Activated CD4-positive, alpha-beta T cell treated with anti-CD3 and anti-CD28 coated beads, Interleukin-2, amount 50 U/mL, for 16 hours (primary cell): ENCODE results near the gene SLCO4A1.

ENCODE experiments used
- DNase-seq: peaks from one replicate; pipeline ENCODE4 v3.0.0-alpha.2; 2020

SLCO4A1 gene

DNA sequence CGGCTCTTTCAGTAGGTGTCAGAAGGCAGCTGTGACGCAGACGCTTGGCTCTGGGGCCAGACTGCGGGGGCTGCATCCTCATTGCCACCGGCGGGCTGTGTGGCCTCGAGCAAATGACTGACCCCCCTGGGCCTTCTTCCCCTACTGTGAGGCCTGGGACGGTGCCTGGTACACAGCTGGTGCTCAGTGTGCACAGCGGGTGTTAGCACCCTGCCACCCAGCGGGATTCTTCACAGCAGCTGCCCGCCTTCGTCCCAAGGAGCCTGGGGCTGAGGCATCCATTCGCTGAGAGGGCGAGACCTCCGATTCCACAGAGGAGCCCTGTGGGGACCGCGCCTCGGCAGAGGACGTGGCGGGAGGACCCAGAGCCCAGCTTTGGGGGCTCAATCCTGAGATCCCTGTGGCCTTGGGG lies 10.6 kb downstream of the SLCO4A1 start:
- no peak for DNase-seq

DNA sequence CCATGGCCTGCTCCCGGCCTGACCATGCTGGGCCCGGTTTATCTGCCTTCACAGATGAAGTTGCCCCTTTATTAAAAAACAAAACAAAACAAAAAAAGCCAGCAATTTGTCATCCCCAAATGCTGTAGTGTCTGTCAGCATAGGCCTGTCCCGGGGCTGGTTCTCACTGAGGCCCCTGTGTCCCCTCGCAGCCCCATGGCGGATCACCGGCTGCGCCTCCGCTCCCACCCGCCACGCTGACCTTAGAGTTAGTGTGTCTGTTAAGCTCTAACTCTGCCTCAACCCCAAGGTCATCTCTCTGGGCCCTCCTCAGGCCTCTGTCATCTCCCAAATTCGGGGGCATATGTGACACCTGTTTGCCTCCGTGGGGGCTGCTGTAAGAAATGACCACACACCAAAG lies 11.1 kb downstream of the SLCO4A1 start:
- DNase-seq: no peak

DNA sequence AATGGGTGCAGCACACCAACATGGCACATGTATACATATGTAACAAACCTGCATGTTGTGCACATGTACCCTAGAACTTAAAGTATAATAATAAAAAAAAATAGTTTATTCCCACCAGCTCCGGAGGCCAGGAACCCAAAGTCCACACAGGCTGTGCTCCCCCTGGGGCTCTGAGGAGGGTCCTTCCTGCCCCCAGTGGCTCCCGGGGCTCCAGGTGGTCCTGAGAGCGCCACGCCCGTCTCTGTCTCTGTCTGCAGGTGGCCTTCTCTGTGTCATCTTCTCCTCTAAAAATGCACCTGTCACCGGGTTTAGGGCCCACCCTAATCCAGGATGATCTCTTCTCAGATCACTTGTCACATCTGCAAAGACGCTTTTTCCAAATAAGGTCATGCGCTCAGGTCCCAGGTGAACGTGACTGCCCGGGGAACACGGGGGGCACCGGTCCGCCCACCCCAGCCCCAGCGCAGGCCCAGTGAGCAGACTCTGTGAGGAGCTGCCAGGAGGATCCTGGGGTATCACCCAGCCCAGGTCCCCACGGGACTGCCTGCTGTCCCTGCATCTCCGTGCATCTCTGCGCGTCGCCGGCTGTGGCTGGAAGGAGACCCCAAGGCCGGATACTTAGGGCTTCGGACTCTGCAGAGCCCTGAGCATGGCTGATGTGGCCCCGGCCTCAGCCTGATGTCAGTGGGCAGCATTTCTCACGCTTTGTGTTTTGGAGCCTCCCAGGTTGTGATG lies 11.8 kb downstream of the SLCO4A1 start:
- no peak for DNase-seq

DNA sequence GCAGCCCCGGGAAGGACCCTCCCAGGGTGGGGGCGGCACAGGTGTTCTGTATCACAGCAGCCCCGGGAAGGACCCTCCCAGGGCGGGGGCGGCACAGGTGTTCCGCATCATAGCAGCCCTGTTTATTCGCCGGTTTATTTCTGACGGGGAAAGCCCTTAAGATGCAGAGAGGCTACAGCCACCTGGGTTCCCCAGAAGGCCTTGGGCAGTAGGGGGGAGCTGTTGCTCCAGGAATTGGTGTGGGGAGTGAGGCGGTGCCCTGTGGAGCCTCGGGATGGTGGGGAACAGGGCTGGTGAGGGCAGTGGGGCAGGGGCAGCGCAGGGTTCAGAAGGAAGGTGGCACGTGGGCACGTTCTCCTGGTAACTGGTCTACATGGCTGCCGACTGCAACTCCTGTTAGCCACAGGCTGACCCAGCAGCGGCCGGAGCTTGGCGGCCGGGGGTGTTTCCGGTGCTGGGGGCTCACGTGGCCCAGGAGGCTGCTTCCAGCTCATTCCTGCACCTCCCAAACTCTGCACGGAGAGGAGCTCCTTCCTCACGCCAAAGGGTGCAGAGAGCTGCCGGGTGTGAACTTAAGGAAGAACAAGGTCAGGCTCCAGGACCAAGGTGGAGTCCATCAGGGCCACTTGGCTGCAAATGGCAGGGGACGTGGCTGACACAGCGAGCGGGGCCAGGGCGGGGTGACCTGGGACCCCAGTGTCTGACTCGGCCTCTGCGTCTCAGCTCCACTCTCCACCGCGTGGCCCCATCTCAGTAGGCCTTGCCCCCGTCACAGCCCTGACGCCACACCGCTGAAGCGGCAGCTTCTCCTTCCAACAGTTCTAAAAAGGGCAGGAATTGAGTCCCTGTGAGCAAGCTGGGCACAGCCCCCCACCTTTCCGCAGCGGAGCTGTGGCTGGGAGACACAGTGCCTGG lies 13.2 kb downstream of the SLCO4A1 start:
- no peak for DNase-seq

DNA sequence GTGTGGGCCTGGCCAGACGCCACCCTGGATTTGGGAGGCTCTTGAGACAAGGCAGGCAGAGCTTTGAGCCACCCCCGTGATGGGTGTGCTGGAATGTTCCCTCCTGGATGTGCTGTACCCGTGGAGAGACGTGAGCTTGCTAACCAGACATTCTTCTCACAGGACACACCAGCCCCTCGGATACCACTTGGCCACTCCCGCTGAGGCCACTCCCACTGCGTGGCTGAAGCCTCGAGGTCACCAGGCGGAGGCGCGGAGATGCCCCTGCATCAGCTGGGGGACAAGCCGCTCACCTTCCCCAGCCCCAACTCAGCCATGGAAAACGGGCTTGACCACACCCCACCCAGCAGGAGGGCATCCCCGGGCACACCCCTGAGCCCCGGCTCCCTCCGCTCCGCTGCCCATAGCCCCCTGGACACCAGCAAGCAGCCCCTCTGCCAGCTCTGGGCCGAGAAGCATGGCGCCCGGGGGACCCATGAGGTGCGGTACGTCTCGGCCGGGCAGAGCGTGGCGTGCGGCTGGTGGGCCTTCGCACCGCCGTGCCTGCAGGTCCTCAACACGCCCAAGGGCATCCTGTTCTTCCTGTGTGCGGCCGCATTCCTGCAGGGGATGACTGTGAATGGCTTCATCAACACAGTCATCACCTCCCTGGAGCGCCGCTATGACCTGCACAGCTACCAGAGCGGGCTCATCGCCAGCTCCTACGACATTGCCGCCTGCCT lies 14.1 kb downstream of the SLCO4A1 start:
- no peak for DNase-seq

DNA sequence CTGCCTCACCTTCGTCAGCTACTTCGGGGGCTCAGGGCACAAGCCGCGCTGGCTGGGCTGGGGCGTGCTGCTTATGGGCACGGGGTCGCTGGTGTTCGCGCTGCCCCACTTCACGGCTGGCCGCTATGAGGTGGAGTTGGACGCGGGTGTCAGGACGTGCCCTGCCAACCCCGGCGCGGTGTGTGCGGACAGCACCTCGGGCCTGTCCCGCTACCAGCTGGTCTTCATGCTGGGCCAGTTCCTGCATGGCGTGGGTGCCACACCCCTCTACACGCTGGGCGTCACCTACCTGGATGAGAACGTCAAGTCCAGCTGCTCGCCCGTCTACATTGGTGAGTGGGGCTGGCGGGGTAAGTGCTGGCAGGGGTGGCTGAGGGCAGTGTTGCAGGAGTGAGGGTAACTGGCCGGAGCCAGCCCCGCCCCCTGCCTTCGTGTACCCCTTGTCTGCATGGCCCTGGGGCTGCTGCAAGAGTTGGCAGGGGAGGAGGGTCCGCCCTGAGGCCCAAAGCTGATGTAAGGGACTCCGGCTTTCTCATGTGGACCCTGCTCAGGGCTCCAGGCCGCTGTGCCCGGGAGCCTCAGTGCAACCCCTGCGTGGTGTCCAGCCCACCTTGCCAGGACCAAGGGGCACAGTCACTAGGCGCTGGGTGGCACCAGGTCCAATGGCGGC lies 14.8 kb downstream of the SLCO4A1 start:
- no peak for DNase-seq

DNA sequence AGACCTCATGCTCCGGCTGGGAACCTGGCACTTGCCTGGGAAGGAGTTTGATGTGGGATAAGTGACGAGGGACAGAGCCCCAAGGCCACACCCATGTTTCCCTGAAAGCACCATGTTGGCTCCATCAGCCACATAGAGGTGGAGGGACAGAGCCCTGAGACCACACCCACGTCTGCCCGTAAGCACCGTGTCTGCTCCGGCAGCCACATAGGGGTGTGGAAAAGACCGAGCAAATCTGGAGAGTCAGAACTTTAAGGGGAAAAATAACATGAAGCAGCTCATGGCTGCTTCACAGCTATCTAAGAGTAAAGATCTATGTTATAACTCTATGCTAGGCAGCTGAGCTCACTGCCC lies 15.3 kb downstream of the SLCO4A1 start:
- DNase-seq: no peak

DNA sequence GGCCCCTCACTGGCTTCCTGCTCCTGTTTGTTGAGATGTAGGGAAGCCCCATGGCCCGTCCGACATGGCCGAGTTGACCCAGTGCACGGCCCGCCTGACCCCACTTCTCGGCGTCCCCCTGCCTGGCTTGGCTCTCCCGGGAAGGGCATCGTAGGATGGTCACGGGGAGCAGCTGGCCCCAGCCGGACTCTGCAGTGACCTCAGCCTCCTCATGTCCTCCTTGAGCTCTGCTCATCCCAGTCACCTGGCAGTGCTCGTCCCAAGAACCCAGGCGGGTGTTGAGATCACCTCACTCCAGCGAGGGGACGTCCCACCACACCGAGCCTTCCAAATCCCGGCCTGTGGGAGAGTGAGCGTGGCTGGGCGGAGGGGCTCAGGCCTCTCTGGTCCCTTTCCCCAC lies 15.7 kb downstream of the SLCO4A1 start:
- DNase-seq: no peak

DNA sequence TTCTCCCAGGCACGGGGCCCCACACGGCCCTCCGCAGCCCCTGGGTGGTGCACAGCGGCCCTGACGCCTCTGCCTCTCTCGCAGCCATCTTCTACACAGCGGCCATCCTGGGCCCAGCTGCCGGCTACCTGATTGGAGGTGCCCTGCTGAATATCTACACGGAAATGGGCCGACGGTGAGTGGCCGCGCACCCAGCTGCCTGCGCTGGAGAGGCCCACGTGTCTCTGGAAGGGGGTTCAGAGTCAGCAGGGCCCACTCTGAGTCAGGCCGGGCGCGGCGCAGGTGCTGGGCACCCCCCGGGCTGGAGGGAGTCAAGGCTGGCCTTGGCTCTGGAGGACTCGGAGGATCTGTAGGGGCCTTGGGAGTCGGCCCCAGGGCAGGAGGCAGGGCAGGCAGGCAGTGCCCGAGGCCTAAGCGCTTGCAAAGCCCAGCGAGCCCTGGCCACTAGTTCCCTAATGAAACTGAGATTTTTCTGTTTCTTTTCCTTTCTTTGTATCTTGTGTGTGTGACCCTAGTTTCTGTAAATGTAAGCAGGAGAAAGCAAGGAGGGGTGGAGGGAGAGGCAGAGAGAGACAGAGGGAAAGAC lies 16.4 kb downstream of the SLCO4A1 start:
- no peak for DNase-seq

DNA sequence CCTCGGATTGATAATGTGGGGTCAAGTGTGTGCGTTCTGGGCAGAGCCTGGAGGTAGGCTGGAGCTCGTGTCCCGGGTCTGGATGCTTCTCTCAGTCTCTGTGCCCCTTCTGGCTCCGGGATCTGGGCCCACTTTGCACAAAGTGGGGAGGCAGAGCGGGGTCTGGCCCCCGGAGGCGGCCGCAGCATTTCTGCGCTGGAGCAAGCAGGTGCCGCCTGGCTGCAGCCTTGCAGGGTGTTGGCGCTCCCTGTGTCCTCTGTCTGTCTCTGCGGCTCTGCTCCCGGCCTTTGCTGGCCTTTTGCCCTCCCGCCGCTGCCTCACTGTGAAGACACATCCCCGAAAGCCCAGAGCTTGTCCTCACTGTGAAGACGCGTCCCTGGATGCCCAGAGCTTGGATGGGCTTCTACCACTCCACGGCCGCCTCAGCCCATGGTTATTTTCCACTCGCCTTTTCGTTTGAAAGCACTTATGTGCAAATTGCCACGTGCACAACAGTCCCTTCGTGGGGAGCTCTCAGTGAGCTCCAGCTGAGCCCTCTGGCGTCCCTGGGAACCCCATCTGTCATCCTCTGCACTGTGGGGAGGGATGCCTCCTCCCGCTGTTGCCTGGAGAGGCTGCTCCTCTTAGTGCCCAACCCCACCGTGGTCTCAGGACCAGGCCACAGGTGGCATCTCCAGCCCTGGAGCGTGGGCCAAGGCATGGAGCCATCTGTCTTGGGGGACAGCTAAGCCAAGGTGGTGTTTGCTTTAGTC lies 17.4 kb downstream of the SLCO4A1 start:
- no peak for DNase-seq

DNA sequence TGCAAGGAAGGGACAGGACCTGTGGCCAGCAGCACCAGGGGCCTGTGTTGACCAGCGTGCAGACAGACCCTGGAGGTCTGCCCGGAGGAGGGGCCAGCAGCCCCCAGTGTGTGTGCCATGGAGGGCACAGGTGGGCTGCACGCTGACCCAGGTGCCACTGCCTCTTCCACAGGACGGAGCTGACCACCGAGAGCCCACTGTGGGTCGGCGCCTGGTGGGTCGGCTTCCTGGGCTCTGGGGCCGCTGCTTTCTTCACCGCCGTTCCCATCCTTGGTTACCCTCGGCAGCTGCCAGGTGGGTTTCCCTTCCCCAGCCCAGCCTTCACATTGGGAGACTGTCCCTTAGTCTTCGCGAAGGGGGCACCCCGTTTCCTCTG lies 17.9 kb downstream of the SLCO4A1 start:
- no peak for DNase-seq

DNA sequence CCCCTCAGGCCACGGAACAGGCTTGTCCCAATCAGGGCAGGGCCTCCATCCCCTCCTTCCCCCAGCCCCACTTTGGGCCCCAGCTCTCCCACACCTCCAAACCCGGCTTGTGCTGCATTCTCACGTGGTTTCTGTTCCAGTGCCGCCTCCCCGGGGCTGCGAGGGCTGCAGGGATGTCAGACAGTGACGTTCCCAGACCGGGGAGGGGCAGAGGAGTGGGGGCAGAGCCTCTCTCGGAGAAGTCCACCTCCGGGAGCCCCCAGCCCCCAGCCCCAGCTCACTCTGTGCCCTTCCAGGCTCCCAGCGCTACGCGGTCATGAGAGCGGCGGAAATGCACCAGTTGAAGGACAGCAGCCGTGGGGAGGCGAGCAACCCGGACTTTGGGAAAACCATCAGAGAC lies 18.5 kb downstream of the SLCO4A1 start:
- DNase-seq: no peak

DNA sequence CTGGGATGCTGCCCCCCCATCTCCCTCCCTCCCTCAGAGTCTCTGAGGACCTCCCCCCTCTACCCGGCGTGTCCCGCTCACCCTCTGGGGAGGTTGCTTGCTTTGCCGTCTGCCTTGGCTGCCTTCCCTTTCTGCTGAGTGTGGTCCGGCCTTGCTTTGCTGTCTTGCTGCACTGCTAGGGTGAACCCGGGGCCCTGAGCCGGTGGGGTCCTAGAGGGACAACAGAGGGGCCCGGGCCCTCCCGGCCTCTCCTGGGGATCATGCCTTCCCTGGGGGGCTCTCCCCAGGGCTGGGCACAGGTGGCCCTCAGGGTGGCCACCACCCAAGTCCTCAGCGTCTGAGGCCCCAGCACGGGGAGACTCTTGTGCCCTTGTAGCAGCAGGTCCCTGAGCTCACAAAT lies 19.3 kb downstream of the SLCO4A1 start:
- no peak for DNase-seq

DNA sequence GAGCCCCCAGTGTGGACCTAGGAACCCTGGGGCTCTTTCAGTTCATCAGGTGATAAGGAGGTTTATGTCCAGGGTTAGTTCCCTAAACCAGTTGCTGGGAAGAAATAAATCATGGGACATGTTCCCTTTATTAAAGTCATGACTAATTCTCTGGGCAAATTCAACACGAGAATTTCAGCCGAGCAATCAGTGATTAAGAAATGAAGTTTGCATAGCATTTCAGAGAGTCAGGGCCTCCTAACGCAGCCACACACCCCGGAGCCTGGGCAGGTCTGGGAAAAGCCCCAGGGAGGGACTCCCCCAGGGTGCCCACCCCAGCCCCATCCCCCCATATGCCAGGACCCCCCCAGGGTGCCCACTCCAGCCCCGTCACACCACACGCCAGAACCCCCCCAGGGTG lies 20.1 kb downstream of the SLCO4A1 start:
- no peak for DNase-seq

DNA sequence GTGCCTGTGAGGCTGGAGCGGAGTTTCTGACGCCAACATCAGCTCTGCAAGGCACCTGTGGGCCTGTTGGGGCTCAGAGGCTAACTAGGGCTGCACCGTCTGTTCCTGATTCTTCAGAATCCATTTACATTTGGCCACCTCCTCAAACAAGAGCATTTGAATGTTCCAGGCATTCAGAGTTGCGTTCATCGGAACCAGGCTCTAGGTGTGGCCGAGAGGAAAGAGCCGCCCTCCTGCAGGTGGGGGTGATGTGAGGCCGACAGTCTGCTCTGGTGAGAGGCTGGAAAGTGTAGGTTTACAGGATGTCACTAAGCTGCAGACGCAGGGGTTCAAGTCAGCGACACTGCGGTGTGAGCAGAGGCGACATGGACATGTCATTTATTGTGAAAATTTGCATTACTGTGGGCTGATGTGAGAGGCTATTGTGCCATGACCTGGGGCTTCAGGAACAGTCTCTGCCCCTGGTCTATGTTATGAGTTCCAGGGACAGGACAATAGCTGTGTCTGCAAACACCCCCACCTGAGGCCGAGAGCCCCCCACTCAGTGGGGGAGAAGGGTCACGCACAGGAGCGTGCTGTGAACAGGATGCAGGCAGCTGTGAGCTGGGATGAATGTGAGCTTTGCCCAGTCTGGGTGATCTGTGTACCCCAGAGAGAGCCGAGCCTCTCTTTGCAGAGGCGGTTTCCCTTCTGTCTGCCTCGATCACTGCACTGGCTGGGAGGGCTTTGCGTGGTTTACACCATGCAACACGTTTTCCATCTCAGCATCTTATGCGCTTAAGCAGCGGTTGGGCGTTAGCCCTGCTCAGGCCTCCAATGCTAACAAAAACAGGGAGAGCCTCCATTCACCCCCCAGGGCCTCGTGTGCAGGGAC lies 21.1 kb downstream of the SLCO4A1 start:
- no peak for DNase-seq

DNA sequence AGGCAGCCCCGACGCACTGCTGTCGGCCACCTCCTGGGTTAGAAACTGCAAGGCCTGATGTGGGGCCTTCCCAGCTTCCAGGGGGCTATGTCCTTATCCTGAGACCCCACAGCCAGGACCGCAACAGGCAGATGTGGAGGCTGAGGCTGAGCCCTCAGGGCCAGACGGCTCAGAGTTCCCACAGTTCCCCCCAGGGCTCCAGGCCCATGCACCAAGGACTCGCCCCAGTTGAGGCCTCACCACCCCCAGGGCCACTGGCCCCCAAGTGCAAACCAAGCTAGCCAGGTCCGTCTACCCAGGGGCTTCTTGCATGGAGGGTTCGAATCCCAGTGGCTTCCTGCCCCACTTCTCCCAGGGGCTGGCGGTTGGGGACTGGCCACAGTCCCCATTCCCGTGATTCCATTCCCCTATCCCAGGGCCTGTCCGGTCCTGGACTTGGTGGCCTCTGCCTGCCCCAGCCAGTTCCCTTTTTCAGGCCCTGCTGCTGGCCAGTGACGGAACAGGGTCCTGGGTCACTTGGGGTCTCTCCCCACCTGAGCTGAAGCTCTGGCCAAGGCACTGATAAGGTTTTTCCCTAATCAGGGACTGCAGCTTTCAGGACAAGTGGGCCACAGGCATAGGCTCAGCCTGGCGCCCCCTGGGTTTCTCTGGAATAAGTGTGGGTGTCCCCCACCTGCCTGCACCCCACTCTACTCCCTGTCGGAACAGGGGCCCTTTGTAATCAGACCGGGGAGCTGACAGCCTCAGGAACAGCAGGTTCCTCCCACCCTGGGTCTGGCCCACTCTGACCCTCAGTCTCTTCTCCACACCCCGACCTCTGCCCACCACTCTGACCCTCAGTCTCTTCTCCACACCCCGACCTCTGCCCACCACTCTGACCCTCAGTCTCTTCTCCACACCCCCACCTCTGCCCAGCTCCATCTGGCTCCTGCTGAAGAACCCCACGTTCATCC lies 22.0 kb downstream of the SLCO4A1 start:
- no peak for DNase-seq

DNA sequence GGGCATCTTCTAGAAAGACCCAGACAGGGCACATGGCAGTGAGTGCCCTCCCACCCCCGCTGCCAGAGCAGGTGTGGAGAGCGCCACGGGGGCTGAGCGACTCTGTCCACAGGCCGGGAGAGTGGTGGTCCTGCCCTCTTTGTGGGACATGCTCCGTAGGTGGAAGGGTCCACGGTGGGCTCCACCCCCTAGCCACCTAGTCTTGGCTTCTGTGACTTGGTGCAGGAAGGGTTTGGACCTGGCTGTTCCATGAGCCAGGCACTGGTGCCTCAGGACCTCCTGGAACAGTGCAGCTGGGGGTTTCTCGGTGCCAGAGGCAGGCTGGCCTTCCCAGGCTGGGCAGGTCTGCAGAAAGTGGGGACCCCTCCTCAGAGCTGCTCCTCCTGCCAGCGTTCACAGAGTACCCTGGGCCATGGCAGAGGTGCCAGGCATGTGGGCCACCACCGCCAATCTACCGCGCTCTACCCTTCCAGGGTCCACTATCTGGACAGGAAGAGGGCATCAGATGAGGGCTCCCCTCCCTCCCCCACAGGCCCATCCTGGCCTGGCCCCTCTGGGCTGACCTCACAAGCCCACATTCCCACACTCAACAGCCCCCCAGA lies 23.0 kb downstream of the SLCO4A1 start:
- no peak for DNase-seq

DNA sequence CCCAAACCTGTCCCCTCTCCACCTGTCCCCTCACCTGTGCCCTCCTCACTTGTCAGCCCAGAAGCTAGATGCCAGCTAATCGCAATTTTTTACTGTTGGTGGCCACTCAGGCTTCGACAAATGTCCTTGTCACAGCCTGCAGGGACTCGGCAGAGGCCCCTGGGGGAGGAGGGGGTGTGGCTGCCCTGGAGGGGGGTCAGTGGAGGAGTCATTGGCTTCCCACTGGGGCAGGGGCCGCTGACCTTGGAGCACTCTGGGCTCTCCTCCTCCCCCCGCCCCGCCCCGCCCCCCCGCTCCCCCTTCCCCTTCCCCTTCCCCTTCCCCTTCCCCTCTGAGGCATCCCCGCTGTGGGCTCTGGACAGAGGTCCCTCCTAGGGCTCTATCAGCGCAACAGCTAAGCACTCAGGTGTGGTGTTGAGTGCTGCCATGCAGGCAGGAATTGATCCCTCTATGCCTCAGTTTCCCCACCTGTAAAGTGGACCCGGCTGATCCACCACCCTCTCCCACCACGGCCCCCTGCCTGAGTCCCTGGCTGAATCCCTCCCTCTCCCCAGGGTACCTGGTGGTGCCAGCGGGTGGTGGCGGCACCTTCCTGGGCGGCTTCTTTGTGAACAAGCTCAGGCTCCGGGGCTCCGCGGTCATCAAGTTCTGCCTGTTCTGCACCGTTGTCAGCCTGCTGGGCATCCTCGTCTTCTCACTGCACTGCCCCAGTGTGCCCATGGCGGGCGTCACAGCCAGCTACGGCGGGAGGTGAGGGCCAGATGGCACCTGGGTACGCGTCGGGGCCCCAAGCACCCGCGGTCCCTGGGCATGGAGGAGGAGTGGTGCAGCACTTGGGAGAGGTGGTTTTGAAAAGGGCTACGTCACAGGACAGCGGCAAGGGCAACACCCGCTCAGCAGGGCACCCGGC lies 23.8 kb downstream of the SLCO4A1 start:
- DNase-seq: no peak
